ENCODE measurements around the gene BACE2.
A peak's percentile ranks its signal among the peaks of the same experiment; 100 is the strongest.

Gene BACE2

DNA sequence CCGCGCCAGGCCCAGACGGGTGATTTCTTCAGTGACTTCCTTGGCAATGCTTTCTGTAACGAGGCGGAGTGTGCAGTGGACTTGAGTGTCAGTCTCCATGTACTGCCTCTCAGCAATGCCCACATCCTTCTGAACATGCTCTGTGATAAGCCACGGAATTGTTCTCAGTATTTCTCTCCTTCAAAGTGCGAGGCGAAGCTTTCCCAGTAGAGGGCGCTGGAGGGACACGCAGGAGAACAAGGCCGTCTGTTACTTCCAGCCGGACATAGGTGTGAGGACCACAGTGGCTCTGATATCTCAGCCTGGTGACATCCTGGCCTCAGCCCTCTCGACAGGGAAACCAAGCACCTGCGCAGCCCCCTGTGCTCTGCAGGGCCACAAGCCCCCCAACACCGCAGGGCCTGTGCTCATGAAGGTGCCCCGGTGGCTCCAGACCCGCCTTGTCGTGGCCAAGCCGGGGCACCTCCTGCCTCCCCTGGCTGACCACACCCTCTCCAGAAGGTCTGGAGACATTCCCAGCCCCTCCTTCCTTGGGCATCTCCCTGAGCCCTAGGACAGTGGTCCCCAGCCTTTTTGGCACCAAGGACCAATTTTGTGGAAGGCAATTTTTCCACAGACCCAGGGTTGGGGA lies 46.1 kb upstream of the BACE2 start:
- ChIA-PET POLR2A (no interaction called here), CTCF (interaction anchor here (1.0 to 6.3 kb wide), 11 partner anchors 12 to 978 kb away, joined by 3 to 101 read pairs (median 5); no protein-coding TSS in a partner anchor)
- TF ChIP-seq MZF1 (tag by site-specific recombination; IDR thresholded peaks at IDR 0.05; ENCODE audit: borderline replicate concordance) (no peak), SP3 (tag by site-specific recombination; IDR thresholded peaks at IDR 0.05) (no peak), KLF8 (tag by site-specific recombination; IDR thresholded peaks at IDR 0.05) (no peak), ZNF157 (tag by site-specific recombination; IDR thresholded peaks at IDR 0.05) (no peak), KLF1 (tag by site-specific recombination; IDR thresholded peaks at IDR 0.05) (peak; percentile 34; the same call in 1 of the 2 replicates), ZNF426 (tag by site-specific recombination; IDR thresholded peaks at IDR 0.05) (no peak), ZNF335 (tag by site-specific recombination; conservative IDR thresholded peaks at IDR 0.05) (no peak), ZNF654 (tag by site-specific recombination; IDR thresholded peaks at IDR 0.05; ENCODE audit: low read depth) (peak; percentile 92), ZNF138 (tag by site-specific recombination; IDR thresholded peaks at IDR 0.05; ENCODE audit: borderline replicate concordance) (no peak), KLF9 (tag by site-specific recombination; IDR thresholded peaks at IDR 0.05; ENCODE audit: low read depth) (no peak), SP7 (tag by site-specific recombination; IDR thresholded peaks at IDR 0.05) (0 out of 2 replicates have a peak, but pooled peaks have one; percentile 15), ZNF571 (tag by site-specific recombination; IDR thresholded peaks at IDR 0.05) (no peak), ZNF623 (tag by site-specific recombination; IDR thresholded peaks at IDR 0.05) (no peak)
- TF ChIP-seq, protein P1, sequence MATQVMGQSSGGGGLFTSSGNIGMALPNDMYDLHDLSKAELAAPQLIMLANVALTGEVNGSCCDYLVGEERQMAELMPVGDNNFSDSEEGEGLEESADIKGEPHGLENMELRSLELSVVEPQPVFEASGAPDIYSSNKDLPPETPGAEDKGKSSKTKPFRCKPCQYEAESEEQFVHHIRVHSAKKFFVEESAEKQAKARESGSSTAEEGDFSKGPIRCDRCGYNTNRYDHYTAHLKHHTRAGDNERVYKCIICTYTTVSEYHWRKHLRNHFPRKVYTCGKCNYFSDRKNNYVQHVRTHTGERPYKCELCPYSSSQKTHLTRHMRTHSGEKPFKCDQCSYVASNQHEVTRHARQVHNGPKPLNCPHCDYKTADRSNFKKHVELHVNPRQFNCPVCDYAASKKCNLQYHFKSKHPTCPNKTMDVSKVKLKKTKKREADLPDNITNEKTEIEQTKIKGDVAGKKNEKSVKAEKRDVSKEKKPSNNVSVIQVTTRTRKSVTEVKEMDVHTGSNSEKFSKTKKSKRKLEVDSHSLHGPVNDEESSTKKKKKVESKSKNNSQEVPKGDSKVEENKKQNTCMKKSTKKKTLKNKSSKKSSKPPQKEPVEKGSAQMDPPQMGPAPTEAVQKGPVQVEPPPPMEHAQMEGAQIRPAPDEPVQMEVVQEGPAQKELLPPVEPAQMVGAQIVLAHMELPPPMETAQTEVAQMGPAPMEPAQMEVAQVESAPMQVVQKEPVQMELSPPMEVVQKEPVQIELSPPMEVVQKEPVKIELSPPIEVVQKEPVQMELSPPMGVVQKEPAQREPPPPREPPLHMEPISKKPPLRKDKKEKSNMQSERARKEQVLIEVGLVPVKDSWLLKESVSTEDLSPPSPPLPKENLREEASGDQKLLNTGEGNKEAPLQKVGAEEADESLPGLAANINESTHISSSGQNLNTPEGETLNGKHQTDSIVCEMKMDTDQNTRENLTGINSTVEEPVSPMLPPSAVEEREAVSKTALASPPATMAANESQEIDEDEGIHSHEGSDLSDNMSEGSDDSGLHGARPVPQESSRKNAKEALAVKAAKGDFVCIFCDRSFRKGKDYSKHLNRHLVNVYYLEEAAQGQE (tag by site-specific recombination; IDR thresholded peaks at IDR 0.05) = no peak
- TF ChIP-seq, protein P2, sequence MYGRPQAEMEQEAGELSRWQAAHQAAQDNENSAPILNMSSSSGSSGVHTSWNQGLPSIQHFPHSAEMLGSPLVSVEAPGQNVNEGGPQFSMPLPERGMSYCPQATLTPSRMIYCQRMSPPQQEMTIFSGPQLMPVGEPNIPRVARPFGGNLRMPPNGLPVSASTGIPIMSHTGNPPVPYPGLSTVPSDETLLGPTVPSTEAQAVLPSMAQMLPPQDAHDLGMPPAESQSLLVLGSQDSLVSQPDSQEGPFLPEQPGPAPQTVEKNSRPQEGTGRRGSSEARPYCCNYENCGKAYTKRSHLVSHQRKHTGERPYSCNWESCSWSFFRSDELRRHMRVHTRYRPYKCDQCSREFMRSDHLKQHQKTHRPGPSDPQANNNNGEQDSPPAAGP (tag by site-specific recombination; IDR thresholded peaks at IDR 0.05) = 0 out of 2 replicates have a peak, but pooled peaks have one; percentile 22
- TF ChIP-seq, protein P3, sequence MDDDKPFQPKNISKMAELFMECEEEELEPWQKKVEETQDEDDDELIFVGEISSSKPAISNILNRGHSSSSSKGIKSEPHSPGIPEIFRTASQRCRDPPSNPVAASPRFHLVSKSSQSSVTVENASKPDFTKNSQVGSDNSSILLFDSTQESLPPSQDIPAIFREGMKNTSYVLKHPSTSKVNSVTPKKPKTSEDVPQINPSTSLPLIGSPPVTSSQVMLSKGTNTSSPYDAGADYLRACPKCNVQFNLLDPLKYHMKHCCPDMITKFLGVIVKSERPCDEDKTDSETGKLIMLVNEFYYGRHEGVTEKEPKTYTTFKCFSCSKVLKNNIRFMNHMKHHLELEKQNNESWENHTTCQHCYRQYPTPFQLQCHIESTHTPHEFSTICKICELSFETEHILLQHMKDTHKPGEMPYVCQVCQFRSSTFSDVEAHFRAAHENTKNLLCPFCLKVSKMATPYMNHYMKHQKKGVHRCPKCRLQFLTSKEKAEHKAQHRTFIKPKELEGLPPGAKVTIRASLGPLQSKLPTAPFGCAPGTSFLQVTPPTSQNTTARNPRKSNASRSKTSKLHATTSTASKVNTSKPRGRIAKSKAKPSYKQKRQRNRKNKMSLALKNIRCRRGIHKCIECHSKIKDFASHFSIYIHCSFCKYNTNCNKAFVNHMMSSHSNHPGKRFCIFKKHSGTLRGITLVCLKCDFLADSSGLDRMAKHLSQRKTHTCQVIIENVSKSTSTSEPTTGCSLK (tag by site-specific recombination; IDR thresholded peaks at IDR 0.05) = no peak
- TF ChIP-seq, protein P4, sequence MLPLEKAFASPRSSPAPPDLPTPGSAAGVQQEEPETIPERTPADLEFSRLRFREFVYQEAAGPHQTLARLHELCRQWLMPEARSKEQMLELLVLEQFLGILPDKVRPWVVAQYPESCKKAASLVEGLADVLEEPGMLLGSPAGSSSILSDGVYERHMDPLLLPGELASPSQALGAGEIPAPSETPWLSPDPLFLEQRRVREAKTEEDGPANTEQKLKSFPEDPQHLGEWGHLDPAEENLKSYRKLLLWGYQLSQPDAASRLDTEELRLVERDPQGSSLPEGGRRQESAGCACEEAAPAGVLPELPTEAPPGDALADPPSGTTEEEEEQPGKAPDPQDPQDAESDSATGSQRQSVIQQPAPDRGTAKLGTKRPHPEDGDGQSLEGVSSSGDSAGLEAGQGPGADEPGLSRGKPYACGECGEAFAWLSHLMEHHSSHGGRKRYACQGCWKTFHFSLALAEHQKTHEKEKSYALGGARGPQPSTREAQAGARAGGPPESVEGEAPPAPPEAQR (tag by site-specific recombination; IDR thresholded peaks at IDR 0.05) = no peak
- TF ChIP-seq, protein P5, sequence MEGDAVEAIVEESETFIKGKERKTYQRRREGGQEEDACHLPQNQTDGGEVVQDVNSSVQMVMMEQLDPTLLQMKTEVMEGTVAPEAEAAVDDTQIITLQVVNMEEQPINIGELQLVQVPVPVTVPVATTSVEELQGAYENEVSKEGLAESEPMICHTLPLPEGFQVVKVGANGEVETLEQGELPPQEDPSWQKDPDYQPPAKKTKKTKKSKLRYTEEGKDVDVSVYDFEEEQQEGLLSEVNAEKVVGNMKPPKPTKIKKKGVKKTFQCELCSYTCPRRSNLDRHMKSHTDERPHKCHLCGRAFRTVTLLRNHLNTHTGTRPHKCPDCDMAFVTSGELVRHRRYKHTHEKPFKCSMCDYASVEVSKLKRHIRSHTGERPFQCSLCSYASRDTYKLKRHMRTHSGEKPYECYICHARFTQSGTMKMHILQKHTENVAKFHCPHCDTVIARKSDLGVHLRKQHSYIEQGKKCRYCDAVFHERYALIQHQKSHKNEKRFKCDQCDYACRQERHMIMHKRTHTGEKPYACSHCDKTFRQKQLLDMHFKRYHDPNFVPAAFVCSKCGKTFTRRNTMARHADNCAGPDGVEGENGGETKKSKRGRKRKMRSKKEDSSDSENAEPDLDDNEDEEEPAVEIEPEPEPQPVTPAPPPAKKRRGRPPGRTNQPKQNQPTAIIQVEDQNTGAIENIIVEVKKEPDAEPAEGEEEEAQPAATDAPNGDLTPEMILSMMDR (tag by site-specific recombination; IDR thresholded peaks at IDR 0.05) = peak; percentile 76; the same call in 1 of the 2 replicates
- no peaks in the 10 kb centered on the region for H3K36me3 ChIP-seq (ENCODE audit: control insufficient read depth in 2 of 2, insufficient read depth in 1 of 2, low read length in 2 of 2)
- no peaks in the 10 kb centered on the region for H3K9me3 ChIP-seq (ENCODE audit: control insufficient read depth, insufficient read depth, low read depth, low read length)
- H3K27ac ChIP-seq (ENCODE audit: extremely low read depth, low read depth, low read length) = no peak overlapping the region
- H3K4me3 ChIP-seq (ENCODE audit: low read depth, low read length) = no peak overlapping the region
- no peaks in the 10 kb centered on the region for H3K4me1 ChIP-seq (ENCODE audit: control insufficient read depth, insufficient read depth, low read length)
